Mesendoderm (in vitro differentiated cells): ENCODE results near the gene FZD4.

Source experiments
- DNase-seq: peaks from one replicate; pipeline ENCODE4 v3.0.0; 2013
- H2AK5ac ChIP-seq: 2 replicates; pipeline ENCODE4 v1.6.1; 2013; ENCODE audit warnings: low read length, inconsistent platforms
- H2BK120ac ChIP-seq: 2 replicates; pipeline ENCODE4 v1.6.1; 2013; ENCODE audit warnings: low read depth, mild to moderate bottlenecking, low read length, moderate library complexity, mixed read lengths
- H2BK15ac ChIP-seq: replicated peaks from 2 replicates; pipeline ENCODE4 v1.6.1; 2013; ENCODE audit warnings: low read depth, mild to moderate bottlenecking, moderate library complexity
- H2BK5ac ChIP-seq: 2 replicates; pipeline ENCODE4 v1.6.1; 2013; ENCODE audit warnings: low read length, inconsistent platforms
- H3K18ac ChIP-seq: 2 replicates; pipeline ENCODE4 v1.6.1; 2013; ENCODE audit warnings: mild to moderate bottlenecking, low read length, mixed read lengths
- H3K23ac ChIP-seq: one replicate; pipeline ENCODE4 v1.6.1; 2013; ENCODE audit warnings: low read length
- H3K27ac ChIP-seq: 2 replicates; pipeline ENCODE4 v1.5.1; 2013; ENCODE audit warnings: low read depth, mild to moderate bottlenecking, inconsistent platforms, low read length, moderate library complexity
- H3K27me3 ChIP-seq: 2 replicates; pipeline ENCODE4 v1.6.1; 2013; ENCODE audit warnings: low read length, control low read depth, mild to moderate bottlenecking, inconsistent platforms; ENCODE audit not compliant: insufficient read depth, poor library complexity
- H3K36me3 ChIP-seq: 2 replicates; pipeline ENCODE4 v1.6.1; 2013; ENCODE audit warnings: low read length, inconsistent platforms; ENCODE audit not compliant: control insufficient read depth, insufficient read depth
- H3K4ac ChIP-seq: one replicate; pipeline ENCODE4 v1.6.1; 2013; ENCODE audit warnings: low read depth, mild to moderate bottlenecking, low read length, moderate library complexity
- H3K4me1 ChIP-seq: 2 replicates; pipeline ENCODE4 v1.6.1; 2013; ENCODE audit warnings: low read depth, low read length, inconsistent platforms; ENCODE audit not compliant: control insufficient read depth
- H3K4me2 ChIP-seq: 2 replicates; pipeline ENCODE4 v1.6.1; 2013; ENCODE audit warnings: low read length
- H3K4me3 ChIP-seq: 2 replicates; pipeline ENCODE4 v1.5.1; 2013; ENCODE audit warnings: mild to moderate bottlenecking, low read length
- H3K56ac ChIP-seq: one replicate; pipeline ENCODE4 v1.6.1; 2013; ENCODE audit warnings: low read length
- H3K79me1 ChIP-seq: 2 replicates; pipeline ENCODE4 v1.6.1; 2013; ENCODE audit warnings: low read length, inconsistent platforms
- H3K79me2 ChIP-seq: 2 replicates; pipeline ENCODE4 v1.6.1; 2013; ENCODE audit warnings: mild to moderate bottlenecking, low read length; ENCODE audit not compliant: control insufficient read depth, insufficient read depth
- H3K9ac ChIP-seq: 2 replicates; pipeline ENCODE4 v1.6.1; 2013; ENCODE audit warnings: low read length, inconsistent platforms
- H4K5ac ChIP-seq: one replicate; pipeline ENCODE4 v1.6.1; 2013; ENCODE audit warnings: low read length
- H4K8ac ChIP-seq: one replicate; pipeline ENCODE4 v1.6.1; 2013; ENCODE audit warnings: low read depth, mild to moderate bottlenecking, control low read depth, low read length, moderate library complexity
- WGBS: extraction: QIAGEN DNeasy Blood & Tissue Kit; methylation state at CpG from one replicate; pipeline ENCODE4 v1.1.7; 2013; ENCODE audit warnings: low lambda C conversion rate, missing lambda C conversion rate; ENCODE audit not compliant: insufficient coverage; ENCODE audit errors: extremely low coverage; 5-methylcytosine and 5-hydroxymethylcytosine counted together

FZD4 gene

GRCh38 chr11:86901599-86901998 lies 53.6 kb downstream of the FZD4 start:
- no peaks in the 10 kb centered on the region for H3K4me1 ChIP-seq
- no peak overlapping the region for H3K56ac ChIP-seq
- H4K5ac ChIP-seq, result no peak overlapping the region
- H3K4ac ChIP-seq, result no peak overlapping the region
- H2AK5ac ChIP-seq, result no peak overlapping the region
- no peak overlapping the region for H3K4me2 ChIP-seq
- no peak overlapping the region for H2BK5ac ChIP-seq
- H3K79me2 ChIP-seq, result no peaks in the 10 kb centered on the region
- H4K8ac ChIP-seq, result no peak overlapping the region
- H3K79me1 ChIP-seq, result no peaks in the 10 kb centered on the region
- WGBS, result no CpG with 5 or more reads among the region's 3 CpGs
- no peak overlapping the region for H2BK120ac ChIP-seq
- no peaks in the 10 kb centered on the region for H3K27me3 ChIP-seq
- no peak overlapping the region for H3K23ac ChIP-seq
- H3K18ac ChIP-seq, result no peak overlapping the region
- no peak overlapping the region for H3K4me3 ChIP-seq
- H3K9ac ChIP-seq, result no peak overlapping the region
- no peak overlapping the region for H2BK15ac ChIP-seq
- DNase-seq, result no peak
- no peaks in the 10 kb centered on the region for H3K36me3 ChIP-seq
- H3K27ac ChIP-seq, result no peak overlapping the region

DNA sequence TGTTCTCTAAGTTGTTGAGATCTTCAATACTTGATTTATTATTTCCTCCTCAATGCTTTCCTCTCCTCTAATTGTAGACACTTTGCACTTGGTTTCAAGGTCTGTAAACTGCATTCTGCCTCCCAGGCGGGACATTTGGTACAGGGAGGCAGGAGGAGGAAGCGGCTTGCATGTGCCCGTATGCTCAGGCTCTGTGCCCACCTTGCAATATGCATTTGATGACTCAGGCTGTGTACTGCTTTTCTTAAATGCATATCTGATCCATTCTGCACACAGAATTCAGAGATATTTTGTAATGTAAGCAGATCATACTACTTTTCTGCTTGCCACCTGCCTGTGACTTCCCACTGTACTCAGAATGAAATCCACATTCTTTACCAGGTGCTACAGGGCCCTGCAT lies 55.0 kb downstream of the FZD4 start:
- Histone ChIP-seq H4K8ac (no peak overlapping the region), H4K5ac (no peak overlapping the region), H3K27ac (no peak overlapping the region), H3K18ac (no peak overlapping the region), H3K4me2 (no peak overlapping the region), H3K56ac (no peak overlapping the region), H3K9ac (no peak overlapping the region), H2BK120ac (no peak overlapping the region), H3K79me1 (no peaks in the 10 kb centered on the region), H2AK5ac (no peak overlapping the region), H2BK5ac (no peak overlapping the region), H3K4me1 (no peaks in the 10 kb centered on the region), H3K4me3 (no peak overlapping the region), H3K4ac (no peak overlapping the region), H2BK15ac (no peak overlapping the region), H3K23ac (no peak overlapping the region), H3K36me3 (no peaks in the 10 kb centered on the region), H3K27me3 (no peaks in the 10 kb centered on the region), H3K79me2 (no peaks in the 10 kb centered on the region)
- WGBS, result no CpG with 5 or more reads among the region's 3 CpGs
- DNase-seq, result no peak

- no peaks in the 10 kb centered on the region for H3K36me3 ChIP-seq
- H3K23ac ChIP-seq, result no peak overlapping the region
- H2BK120ac ChIP-seq, result no peak overlapping the region
- H3K4me2 ChIP-seq, result no peak overlapping the region
- H3K79me2 ChIP-seq, result no peaks in the 10 kb centered on the region
- H2AK5ac ChIP-seq, result no peak overlapping the region
- no peak overlapping the region for H3K56ac ChIP-seq
- no peak overlapping the region for H4K5ac ChIP-seq
- no peak overlapping the region for H3K27ac ChIP-seq
- no CpG with 5 or more reads among the region's 1 CpG for WGBS
- no peak for DNase-seq
- H3K4ac ChIP-seq, result no peak overlapping the region
- no peak overlapping the region for H2BK15ac ChIP-seq
- H3K4me1 ChIP-seq, result no peaks in the 10 kb centered on the region
- H3K79me1 ChIP-seq, result no peaks in the 10 kb centered on the region
- no peaks in the 10 kb centered on the region for H3K27me3 ChIP-seq
- H3K4me3 ChIP-seq, result no peak overlapping the region
- H3K18ac ChIP-seq, result no peak overlapping the region
- H4K8ac ChIP-seq, result no peak overlapping the region
- no peak overlapping the region for H2BK5ac ChIP-seq
- no peak overlapping the region for H3K9ac ChIP-seq
Measured at GRCh38 chr11:86898689-86899088, 56.5 kb downstream of the FZD4 start.

GRCh38 chr11:86896441-86896841 lies 58.8 kb downstream of the FZD4 start:
- Histone ChIP-seq H3K4me1 (no peaks in the 10 kb centered on the region), H4K5ac (no peak overlapping the region), H2BK15ac (no peak overlapping the region), H3K27me3 (no peaks in the 10 kb centered on the region), H2BK5ac (no peak overlapping the region), H3K79me1 (no peaks in the 10 kb centered on the region), H3K36me3 (no peaks in the 10 kb centered on the region), H3K4me3 (no peak overlapping the region), H4K8ac (no peak overlapping the region), H3K27ac (no peak overlapping the region), H3K9ac (no peak overlapping the region), H2BK120ac (no peak overlapping the region), H3K56ac (no peak overlapping the region), H3K23ac (no peak overlapping the region), H3K4me2 (no peak overlapping the region), H3K4ac (no peak overlapping the region), H3K79me2 (no peaks in the 10 kb centered on the region), H3K18ac (no peak overlapping the region), H2AK5ac (no peak overlapping the region)
- WGBS, result no CpG with 5 or more reads among the region's 5 CpGs
- DNase-seq, result no peak
